ENCODE results near the gene DNAJB13.

Gene DNAJB13

DNA sequence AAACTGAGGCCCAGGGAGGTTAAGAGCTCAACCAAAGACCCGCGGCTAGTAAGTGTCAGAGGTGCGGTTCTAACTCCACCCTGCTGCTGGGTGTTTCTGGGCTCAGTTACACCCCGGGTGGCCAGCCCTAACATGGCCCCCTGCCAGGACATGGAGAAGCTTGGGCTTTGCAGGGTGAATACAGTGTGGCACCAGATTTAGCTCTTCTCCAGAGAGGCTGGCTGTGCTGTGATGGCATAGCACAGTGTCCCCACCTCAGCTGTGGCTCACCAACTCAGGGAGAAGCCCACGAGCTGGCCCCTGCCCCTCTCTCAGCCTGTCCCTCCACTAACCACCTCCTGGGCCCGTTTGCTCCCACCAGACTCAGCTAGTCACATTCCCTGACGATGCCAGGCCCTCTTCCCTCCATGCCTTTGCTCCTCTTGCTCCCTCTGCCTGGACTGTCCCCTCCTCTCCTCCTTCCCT lies 51.0 kb downstream of the DNAJB13 start:
- DNase-seq = no peak

DNA sequence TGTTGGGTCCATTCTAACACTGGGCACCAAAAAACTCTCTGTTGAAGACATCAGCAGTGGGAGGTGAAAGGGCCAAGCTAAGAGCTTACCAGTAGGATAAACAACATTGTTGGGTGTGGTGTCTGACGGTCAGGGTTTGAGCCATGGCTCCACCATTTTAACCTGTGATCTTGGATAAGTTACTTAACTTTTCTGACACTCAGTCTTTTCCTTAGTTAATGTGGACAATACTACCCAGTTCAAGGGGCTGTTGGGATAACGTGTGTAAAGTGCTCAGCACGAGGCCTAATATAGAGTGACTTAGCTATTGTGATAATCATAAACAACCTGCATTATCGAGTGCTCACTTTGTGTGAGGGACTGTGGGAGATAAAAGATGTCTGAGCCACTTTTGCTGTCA lies 52.0 kb downstream of the DNAJB13 start:
- DNase-seq = no peak

DNA sequence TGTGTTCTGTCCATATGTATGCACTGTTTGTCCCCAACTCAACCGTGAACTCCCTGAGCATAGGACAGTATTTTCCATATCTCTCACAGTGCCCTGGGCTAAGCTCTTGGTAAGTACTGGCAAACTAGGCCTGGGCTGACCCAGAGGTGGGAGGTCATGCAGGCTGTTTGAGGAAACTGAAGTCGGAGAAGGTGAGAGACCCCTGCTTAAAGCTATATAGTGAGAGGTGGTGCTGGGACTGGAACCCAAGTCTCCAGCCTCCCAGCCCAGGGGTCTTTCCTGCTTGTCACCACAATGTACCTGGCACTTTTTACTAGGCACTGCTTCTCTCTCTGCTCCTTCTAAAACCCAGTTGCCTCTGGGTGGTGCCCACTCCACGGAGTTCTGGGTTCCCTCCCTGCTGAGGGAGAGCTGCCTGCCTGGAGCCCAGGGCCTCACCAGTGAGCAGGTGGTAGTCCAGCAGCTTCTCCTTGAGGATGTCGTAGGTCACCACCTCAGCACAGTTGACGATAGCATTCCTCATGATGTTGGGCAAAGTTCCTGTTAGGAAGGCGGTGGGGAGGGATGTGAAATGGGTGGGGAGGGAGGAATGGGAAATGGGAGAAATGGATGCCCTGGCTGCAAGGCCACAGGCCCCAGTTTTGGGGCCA lies 53.3 kb downstream of the DNAJB13 start:
- DNase-seq = no peak

GRCh38 chr11:74004759-74005615 lies 54.2 kb downstream of the DNAJB13 start:
- DNase-seq = no peak

GRCh38 chr11:74005721-74006517 lies 55.1 kb downstream of the DNAJB13 start:
- DNase-seq = no peak

- no peak for DNase-seq
Measured at GRCh38 chr11:74006743-74007304, 56.0 kb downstream of the DNAJB13 start.

DNA sequence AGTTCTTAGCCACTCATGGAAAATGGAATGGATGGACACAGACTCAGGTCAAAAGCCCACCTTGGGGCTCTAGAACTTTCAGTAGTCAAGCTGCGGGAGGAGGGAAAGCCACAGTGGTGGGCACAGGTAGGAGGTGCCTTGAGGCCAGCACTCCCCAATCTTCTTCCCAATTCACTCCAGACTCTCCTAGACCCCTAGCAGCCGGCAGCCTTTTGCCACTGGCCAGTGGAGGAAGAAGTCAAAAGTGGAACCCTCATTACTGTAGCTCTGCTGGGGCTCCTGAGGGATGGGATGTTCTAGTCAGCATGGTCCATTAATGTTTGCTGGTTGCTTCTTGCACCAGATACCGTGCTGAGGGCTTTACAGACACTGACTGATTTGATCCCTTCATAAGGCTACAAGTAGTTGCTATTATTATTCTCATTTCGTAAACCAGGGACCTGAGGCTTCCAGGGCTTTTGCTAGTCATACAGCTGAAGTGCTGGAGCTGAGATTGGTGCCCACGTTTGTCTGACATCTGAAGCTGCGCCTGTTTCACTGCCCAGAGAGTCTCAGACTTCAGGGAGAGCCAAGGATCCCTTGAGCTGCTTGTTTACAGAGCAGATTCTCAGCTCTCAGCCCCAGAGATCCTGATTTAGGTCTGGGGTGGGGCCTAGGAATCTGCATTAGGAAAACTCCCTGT lies 57.0 kb downstream of the DNAJB13 start:
- no peak for DNase-seq

DNA sequence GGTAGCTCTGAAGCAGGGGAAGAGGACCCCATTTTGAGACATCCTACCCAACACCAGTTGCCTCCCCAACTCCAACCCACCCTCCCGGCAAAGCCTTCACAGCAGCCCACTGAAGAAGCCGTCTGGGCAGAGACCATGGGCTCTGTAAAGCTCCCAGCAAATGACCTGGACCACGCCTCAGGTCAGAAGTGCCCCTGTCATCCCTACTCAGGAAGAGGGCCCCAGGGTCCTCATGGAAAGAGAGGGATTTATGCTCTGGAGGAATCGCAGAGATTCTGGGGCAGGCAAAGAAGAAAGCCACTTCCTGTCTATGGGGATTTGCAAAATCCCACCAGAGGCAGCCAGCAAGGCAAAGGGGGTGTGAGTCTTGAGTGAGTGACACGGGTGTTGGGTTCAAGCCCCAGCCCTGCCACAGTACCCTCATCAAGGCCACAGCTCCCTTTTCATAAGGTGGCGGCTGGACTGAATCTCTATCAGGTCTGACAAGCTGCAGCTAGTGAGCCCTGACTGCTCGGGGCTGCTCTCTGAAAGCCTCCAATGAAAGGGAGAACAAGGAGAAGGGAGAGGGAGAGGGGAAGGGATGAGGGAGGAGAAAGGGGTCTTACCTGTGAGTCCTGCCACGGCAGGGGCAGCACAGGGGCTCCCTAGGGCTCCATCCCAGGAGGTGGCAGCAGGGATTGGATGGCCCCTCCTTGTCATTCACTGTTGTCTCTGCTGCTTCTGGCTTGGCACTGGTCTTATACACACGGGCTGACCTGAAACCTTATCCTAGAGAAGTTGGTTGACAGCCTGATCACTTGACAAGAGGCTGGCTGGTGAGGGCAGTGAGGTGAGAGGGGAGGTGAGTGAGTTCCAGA lies 57.8 kb downstream of the DNAJB13 start, which contains the start of gene UCP3:
UCP3 (minus strand) TSS at position 713 of the 857 bp plus-strand sequence. CDS start 2,043 bp downstream, outside the sequence.
- no peak for DNase-seq

DNA sequence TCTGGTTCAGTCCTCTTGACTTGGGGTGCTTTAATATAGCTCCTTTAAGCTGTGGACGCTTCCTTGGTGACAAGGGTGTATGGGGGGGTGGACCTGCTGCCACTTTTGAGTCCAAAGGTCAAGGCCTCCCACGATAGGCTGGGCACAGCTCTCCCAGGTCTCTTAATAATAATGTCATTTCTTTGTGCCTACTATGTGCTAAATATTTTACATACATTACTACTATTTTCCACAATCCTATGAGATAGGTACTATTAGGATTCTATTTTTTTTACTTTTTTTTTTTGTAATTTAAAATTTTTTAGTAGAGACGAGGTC lies 58.4 kb downstream of the DNAJB13 start:
- no peak for DNase-seq

- DNase-seq = no peak
Measured at GRCh38 chr11:74009675-74010305, 59.0 kb downstream of the DNAJB13 start.

DNA sequence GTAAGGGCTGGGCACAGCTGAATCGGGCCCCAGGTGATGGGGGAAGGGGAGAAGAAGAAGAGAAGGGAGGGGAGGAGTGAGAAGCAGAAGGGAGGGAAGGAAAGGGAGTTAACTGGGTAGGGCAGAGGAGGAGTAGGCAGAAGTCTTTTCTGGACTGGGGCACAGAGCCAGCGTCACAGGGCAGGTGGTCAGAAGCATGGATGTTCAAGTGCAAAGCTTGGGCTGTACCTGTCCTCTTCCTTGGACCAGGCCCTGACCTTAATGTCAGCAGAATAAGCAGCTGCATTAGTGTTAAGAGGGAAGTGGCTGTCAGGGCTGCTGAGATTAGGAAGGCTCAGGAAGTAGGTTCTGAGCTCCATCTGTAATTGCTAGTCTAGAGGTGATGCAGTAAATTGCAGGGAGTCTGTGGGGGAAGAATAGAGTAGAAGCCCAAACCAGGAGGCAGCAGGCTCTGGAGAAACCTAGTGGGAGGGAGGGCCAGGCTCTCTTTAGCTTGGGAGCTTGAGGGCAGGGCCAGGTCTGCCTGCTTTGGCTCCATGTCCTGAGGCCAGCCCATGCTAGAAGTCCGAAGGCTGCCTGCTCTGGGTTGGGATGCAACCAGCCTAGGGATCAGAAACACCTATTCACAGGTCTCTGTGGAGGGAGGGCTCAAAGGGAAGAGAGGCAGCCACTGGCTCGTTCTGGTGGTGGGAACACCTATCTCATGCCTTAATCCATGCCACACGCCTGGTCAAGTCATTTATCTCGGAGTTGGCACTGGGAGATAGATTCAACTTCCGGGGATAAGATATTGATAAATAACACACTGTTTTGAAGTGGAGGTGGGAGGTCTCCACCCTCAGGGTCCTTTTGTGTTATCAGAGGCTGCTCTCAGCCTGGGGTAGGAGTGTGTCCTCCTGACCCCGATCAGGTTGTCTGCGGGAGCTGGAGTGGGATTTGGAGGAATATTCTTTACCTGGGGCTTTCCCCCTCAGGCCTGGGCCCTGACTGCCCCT lies 59.8 kb downstream of the DNAJB13 start:
- no peak for DNase-seq

GRCh38 chr11:74011360-74012073 lies 60.7 kb downstream of the DNAJB13 start:
- DNase-seq = no peak

DNA sequence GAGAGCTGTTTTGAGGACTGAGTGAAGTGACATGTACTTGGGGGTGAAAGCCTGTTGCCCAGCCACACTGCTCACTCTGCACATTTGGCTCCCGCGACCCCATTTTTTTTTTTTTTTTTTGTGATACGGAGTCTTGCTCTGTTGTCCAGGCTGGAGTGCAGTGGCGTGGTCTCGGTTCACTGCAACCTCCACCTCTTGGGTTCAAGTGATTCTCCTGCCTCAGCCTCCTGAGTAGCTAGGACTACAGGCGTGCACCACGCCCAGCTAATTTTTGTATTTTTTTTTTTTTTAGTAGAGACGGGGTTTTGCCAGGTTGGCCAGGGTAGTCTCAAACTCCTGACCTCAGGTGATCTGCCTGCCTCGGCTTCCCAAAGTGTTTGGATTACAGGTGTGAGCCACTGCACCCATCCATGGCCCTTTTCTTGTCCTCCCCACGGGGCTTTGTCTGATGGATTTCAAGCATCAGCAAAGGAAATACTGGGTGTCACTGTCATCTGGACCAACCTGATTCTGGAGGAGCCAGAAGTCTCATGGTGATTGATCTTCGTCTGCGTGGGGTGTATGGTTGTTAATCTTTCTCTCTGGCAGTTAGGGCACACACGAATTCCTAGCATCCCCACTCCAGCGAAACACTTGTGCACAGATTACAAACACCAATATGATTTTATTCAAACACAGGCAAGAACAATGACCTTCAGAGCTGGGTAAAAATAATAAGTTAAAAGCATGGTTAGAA lies 61.4 kb downstream of the DNAJB13 start:
- DNase-seq = no peak

DNA sequence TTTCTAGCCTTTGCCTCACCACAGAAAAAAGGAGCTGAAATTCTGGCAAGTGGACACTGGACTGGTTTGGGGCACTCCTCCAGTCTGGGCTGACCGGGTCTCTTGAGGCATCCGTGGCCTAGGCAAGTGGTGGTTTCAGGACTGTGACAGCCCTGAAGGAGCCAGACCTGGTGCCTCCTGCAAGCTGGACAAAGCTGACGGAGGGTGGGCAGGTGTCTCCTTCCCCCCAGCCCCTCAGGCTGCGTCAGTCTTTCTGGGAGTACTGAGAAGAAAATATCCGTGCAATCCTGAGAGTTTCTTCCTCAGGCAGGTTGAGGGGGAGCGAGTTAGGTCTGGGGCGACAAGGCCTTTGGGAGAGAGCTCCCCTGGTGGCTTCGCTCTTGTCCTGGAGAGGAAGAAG lies 62.3 kb downstream of the DNAJB13 start:
- DNase-seq = no peak

DNA sequence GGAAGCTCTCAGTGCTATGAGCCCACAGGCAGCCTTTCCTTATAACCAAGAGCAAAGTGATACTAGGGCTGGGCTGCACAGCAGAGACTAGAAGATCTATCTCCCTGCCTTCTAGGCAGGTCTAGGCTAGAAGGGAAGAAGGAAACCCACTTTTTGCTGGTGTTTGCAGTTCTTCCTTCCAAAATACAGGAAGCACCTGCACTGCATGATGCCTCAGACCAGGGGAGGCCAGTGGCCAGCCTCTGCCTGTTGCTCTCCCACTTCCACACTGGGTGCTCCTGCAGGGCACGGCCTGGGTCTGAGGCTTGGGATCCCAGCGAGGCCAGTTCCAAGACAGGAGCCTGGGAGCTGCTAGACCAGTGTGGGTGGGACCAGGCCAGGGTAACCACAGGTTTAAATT lies 64.1 kb downstream of the DNAJB13 start:
- DNase-seq = no peak

- DNase-seq = no peak
Measured at GRCh38 chr11:74015919-74016684, 65.3 kb downstream of the DNAJB13 start.

DNA sequence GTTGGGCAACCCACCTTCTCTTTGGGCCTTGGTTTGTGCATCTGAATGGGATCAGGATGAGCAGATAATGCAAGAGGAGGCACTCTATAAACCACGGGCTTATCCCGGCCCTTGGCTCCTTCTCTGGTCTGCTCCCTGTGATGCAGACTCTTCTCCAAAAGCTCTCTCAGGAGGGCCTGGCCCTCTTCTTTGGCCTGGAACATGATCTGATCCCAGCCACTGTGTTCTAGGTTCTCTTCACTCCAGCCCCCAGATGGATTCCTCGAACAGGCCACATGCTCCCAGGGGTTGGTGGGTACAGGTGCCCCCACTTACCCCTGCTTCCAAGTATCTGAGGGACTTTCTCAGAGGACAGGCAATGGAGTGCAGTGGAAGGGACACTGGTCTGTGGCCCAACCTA lies 66.8 kb downstream of the DNAJB13 start:
- DNase-seq = no peak
